GM19023 (cell line): ENCODE data around the gene TAF12.
A peak's percentile ranks its signal among the peaks of the same experiment; 100 is the strongest.
"Not testable (repeated sequence)": the region's sequence is repeated elsewhere in the genome, so short reads cannot be mapped to it uniquely, and the experiment has no call there.

ENCODE experiments used
- ATAC-seq: cut with Tn5 transposase; IDR thresholded peaks from one replicate; pipeline ENCODE4 v1.9.1; 2021; ENCODE audit warnings: mild to moderate bottlenecking, moderate library complexity; ENCODE audit not compliant: unreplicated experiment

The TAF12 gene

GRCh38 chr1:28642847-28643635, at the start of gene TAF12:
TAF12 (minus strand) TSS chr1:28643067; CDS start chr1:28622081, 20,986 bp downstream.
- peak; percentile 69 for ATAC-seq

GRCh38 chr1:28691627-28692026, 48.8 kb upstream of the TAF12 start:
- ATAC-seq = not testable (repeated sequence)

- no peak for ATAC-seq
Observed at GRCh38 chr1:28684937-28685336, 42.1 kb upstream of the TAF12 start.

- no peak for ATAC-seq
Observed at GRCh38 chr1:28682840-28683239, 40.0 kb upstream of the TAF12 start.

- ATAC-seq = no peak
Observed at GRCh38 chr1:28680151-28680550, 37.3 kb upstream of the TAF12 start.

- ATAC-seq = no peak
Observed at GRCh38 chr1:28675924-28676257, 33.0 kb upstream of the TAF12 start.

GRCh38 chr1:28672971-28673370, 30.1 kb upstream of the TAF12 start:
- not testable (repeated sequence) for ATAC-seq

GRCh38 chr1:28671254-28671780, 28.4 kb upstream of the TAF12 start:
- no peak for ATAC-seq

GRCh38 chr1:28668956-28669723, 26.3 kb upstream of the TAF12 start:
- ATAC-seq = peak; percentile 63

GRCh38 chr1:28668191-28668955, 25.5 kb upstream of the TAF12 start, which contains the start of gene GMEB1:
GMEB1 (plus strand) TSS chr1:28668784; CDS start chr1:28683613, 14,829 bp downstream.
- ATAC-seq = peak; percentile 73

GRCh38 chr1:28666806-28667205, 23.9 kb upstream of the TAF12 start:
- no peak for ATAC-seq

GRCh38 chr1:28663871-28664470, 21.1 kb upstream of the TAF12 start:
- no peak for ATAC-seq

GRCh38 chr1:28656335-28656734, 13.5 kb upstream of the TAF12 start:
- ATAC-seq = no peak

- ATAC-seq = not testable (repeated sequence)
Observed at GRCh38 chr1:28655448-28656311, 12.8 kb upstream of the TAF12 start.

GRCh38 chr1:28653870-28654269, 11.0 kb upstream of the TAF12 start:
- not testable (repeated sequence) for ATAC-seq

GRCh38 chr1:28653063-28653462, 10.2 kb upstream of the TAF12 start:
- ATAC-seq = not testable (repeated sequence)

- peak; percentile 69 for ATAC-seq
Observed at GRCh38 chr1:28648474-28649198, 5.8 kb upstream of the TAF12 start, which contains the start of gene RNU11. RNU11 (plus strand) TSS chr1:28648600.

- ATAC-seq = peak; percentile 64
Observed at GRCh38 chr1:28648008-28648473, 5.2 kb upstream of the TAF12 start.

- no peak for ATAC-seq
Observed at GRCh38 chr1:28646040-28646439, 3.2 kb upstream of the TAF12 start.
